IPS DF 19.7 (cell line): ENCODE results near the gene TMEM176A.
"Not testable (repeated sequence)": the region's sequence is repeated elsewhere in the genome, so short reads cannot be mapped to it uniquely, and the experiment has no call there.

Source experiments
- DNase-seq: peaks from one replicate; pipeline ENCODE4 v3.0.0-alpha.2; 2013; ENCODE audit warnings: low read depth, low spot score

The TMEM176A gene

GRCh38 chr7:150788474-150789269 lies 11.9 kb upstream of the TMEM176A start:
- no peak for DNase-seq

GRCh38 chr7:150790416-150791075 lies 10.0 kb upstream of the TMEM176A start:
- no peak for DNase-seq

GRCh38 chr7:150791304-150791703 lies 9.3 kb upstream of the TMEM176A start:
- DNase-seq: no peak

- no peak for DNase-seq
Observed at GRCh38 chr7:150791746-150792452, 8.7 kb upstream of the TMEM176A start.

- no peak for DNase-seq
Observed at GRCh38 chr7:150793569-150794238, 6.9 kb upstream of the TMEM176A start.

- DNase-seq: no peak
Observed at GRCh38 chr7:150797661-150798060, 2.9 kb upstream of the TMEM176A start.

GRCh38 chr7:150799156-150799555 lies 1.4 kb upstream of the TMEM176A start:
- DNase-seq: no peak

GRCh38 chr7:150799741-150800580 lies 608 bp upstream of the TMEM176A start, which contains the start of gene TMEM176B:
TMEM176B (minus strand) TSS chr7:150800364; CDS start chr7:150796569, 3,795 bp downstream.
- DNase-seq: no peak

- DNase-seq: no peak
Observed at GRCh38 chr7:150801242-150801945, 825 bp downstream of the TMEM176A start.

GRCh38 chr7:150801946-150802771 lies 1.6 kb downstream of the TMEM176A start:
- DNase-seq: no peak

GRCh38 chr7:150803161-150803860 lies 2.7 kb downstream of the TMEM176A start:
- no peak for DNase-seq

GRCh38 chr7:150804802-150805201 lies 4.2 kb downstream of the TMEM176A start:
- no peak for DNase-seq

- no peak for DNase-seq
Observed at GRCh38 chr7:150805864-150806263, 5.3 kb downstream of the TMEM176A start.

- DNase-seq: no peak
Observed at GRCh38 chr7:150806454-150806853, 5.9 kb downstream of the TMEM176A start.

- no peak for DNase-seq
Observed at GRCh38 chr7:150806863-150807262, 6.3 kb downstream of the TMEM176A start.

- not testable (repeated sequence) for DNase-seq
Observed at GRCh38 chr7:150807616-150808438, 7.3 kb downstream of the TMEM176A start.

GRCh38 chr7:150814328-150815001 lies 13.9 kb downstream of the TMEM176A start:
- DNase-seq: no peak
